ENCODE measurements around the gene GPR156.
"Not testable (repeated sequence)": the region's sequence is repeated elsewhere in the genome, so short reads cannot be mapped to it uniquely, and the experiment has no call there.

The GPR156 gene

DNA sequence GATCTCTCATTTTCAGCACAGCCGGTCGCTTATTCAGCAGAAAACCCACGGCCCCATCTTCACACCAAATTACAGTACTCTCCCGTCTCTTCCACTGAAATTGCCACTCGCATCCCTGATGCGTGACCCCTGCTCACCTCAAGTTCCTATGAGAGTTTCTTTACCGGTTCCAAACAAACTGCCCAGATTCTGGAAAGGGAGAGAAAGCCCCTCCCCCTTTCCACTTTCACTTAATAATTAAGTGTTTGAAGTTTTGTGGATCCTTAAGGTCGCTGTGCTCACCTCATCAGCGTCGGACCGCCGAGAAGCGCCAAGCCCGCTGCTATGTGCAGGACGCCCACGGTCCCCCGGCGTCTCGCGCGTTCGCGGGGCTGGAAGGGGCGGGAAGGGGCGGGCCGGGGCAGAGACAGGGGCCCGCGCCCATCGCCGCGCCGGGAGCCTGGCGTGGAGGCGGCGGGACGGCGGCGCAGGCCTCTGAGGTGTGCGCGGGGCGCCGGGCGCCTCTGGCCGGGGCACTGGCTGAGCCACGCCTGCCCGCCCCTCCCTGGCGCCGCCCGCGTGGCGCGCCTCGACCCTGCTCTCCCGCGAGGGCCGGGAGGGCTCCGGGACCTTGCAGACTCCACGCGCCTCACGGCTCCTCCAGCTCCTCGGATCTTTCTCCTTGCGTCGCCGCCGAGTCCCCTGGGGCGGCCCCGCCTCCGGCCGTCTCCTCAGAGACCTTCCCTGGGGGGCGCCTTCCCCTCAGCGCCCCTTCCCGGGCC, at the start of gene GPR156:
GPR156 (minus strand) TSS at position 476 of the 761 bp plus-strand sequence. CDS start 41,124 bp downstream, outside the sequence.
- no peak for DNase-seq (ENCODE audit: low read depth in 4 of 4, low spot score in 1 of 4)

DNA sequence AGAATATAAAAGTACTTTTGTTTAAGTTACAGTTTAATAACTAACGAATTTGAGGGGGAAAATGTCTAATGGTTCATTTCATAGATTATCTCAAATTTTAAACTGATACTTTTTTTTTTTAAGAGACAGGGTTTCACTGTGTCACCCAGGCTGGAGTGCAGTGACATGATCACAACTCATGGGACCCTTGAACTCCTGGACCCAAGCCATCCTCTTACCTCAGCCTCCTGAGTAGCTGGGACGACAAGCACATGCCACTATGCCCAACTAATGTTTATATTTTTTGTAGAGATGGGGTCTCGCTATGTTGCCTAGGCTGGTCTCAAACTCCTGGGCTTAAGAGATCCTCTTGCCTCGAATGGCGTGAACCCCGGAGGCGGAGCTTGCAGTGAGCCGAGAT, 47.6 kb upstream of the GPR156 start:
- no peak for DNase-seq (ENCODE audit: low read depth in 4 of 4, low spot score in 1 of 4)

DNA sequence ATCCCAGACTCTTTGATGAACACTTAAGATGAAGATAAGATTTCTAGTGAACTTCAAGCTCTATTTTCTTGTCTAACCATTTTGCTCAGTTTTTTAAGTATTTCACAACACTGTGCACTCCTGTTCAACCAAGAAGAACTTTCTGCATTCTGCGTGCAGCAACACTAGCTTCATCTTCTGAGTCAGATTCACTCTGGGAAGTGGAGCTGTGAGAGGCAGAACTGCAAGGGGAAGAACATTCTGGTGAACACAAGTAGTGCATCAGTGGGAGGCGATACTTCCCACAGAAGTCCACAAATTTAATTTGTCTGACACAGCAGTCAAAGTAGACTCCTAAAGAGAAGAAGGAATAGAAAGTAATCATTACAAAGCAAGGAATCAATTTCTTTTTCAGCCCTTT, 46.1 kb upstream of the GPR156 start:
- DNase-seq (ENCODE audit: low read depth in 4 of 4, low spot score in 1 of 4) = no peak

DNA sequence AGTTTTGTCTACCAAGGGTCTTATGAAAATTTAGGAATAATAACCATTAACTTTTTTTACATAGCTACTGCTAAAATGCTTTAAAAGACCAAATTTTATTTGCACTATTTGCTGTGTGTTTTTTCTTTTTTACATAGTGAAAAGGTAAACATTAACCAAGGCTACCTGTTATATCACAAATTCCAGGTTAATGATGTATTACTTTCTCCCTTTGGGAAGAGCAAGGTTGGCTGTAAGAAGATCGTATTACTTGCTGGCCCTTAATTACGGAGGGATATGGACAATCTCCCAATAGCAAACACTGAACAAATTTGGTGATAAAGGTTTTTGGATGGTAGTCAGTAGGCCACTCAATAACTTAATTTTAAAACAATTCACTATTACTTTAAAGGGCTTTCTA, 41.8 kb upstream of the GPR156 start:
- no peak for DNase-seq (ENCODE audit: low read depth in 4 of 4, low spot score in 1 of 4)

DNA sequence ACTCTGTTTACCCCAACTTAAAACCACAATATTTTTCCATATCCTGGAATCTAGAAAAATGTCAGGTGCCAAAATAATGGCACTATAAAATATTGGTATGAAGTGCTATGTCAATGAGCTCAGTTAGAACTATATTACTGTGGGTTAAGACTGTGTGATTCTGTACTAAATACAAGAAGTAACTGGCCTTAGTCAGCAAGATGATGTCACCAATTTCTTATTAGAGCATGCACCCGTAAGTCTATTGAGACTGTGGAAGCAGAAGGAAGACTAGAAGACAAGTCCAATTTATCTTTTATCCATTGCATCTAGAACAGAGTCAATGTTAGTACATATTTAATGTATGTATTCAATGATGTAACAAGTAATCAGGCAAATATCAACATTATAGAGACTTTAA, 39.2 kb upstream of the GPR156 start:
- no peak for DNase-seq (ENCODE audit: low read depth in 4 of 4, low spot score in 1 of 4)

DNA sequence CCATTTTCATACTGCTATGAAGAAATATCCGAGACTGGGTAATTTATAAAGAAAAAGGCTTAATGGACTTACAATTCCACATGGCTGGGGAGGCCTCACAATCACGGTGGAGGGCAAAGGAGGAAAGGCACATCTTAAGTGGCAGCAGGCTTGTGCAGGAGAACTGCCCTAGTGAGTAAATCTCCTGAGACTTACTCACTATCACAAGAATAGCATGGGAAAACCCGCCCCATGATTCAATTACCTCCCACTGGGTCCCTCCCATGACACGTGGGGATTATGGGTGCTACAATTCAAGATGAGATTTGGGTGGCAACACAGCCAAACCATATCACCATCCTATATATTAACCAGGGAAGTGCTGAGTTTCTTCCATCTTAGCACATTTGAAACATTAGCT, 38.7 kb upstream of the GPR156 start:
- peak in 1 of 4 experiments; percentile 13 for DNase-seq (ENCODE audit: low read depth in 4 of 4, low spot score in 1 of 4)

DNA sequence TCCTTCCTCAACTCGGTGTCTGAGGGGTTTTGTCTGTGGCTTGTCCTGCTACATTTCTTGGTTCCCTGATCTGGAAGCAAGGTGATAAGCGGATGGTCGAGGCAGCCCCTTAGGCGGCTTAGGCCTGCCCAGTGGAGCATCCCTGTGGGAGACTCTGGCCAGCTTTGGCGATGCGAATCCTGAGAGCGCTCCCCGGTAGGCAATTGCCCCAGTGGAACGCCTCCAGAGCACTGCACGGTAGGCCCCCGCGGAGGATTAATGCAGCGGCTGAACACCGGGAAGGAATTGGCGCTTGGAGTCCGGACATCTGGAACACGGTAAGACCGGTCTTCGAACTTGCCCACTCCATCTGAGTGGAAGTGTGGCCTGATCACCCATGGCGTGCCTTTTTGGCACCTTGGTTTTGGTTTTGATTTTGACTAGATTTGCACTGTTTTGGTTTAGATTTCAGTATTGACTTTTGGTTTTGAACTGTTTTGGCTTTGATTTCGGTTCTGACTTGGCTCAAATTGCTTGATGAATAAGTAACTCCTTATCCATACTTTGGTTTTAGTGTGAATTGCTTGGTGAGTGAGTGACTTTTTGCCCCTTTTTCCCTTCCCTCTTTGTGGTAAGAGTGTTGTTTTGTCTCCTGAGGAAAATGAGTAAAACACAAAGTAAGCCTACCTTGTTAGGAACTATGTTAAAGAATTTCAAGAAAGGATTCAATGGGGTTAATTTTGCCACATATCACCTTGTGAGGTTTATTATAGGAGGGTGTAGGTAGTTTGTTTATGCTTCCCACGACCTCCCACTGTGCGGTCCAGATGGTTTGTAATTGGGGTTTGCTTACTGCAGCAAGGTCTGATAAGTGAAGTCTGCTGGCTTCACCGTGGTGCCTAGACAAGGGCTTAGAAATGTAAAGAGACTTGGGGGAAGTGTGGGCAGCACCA, 27.1 kb upstream of the GPR156 start:
- DNase-seq (ENCODE audit: low read depth in 4 of 4, low spot score in 1 of 4) = no peak

DNA sequence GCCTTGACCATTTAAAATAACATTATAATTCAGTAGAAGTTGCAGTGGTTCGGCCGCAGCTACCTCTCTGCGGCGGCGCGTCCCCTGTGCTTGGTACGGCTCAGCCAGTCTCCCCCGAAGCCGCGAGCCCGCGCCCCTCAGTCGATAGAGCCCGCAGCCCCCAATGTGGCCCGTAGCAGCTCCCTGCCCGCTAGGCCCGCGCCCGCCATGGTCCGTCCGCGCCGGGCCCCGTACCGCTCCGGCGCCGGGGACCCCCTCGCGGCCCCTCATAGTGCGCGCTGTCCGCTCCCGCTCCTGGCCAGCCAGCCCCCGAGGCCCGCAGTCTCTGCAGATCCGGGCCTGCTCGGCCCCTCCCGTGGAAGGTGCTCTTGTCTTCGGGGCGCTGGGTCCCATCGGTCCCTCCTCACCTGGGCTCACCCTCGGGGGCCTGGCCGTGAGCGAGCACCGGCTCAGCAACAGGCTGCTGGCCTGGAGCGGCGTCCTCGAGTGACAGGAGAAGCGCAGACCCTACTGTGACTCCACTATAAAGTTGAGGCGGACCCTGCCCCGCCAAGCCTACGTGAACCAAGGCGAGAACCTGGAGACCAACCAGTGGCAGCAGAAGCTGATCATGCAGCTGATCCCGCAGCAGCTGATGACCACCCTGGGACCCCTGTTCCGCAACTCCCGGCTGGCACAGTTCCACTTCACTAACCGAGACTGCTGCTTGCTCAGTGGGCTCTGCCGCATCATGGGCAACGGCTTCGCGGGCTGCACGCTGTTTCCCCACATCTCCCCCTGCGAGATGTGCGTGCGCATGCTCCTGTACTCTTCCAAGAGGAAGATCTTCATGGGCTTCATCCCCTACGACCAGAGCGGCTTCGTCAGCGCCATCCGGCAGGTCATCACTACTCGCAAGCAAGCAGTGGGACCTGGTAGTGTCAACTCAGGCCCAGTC, 21.8 kb upstream of the GPR156 start:
- no peak for DNase-seq (ENCODE audit: low read depth in 4 of 4, low spot score in 1 of 4)

DNA sequence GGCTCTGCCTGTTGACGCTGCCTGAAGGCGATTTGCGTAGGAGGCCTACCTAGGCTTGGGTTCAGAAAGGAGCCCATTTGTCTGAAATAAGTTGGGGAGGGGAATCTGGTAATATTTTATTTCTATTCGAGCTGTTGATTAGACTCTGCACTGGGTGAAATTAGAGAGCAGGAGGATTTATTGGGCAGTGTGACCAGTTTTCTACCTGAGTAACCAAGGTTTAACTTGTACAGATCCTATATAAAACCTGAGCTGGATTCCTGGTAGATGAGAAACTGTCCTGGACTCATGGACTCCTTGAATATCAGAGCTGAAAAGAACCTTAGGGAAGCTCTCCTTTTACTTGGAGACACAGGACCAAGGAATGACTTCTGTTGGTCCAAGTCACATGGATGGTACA, 19.6 kb upstream of the GPR156 start:
- DNase-seq (ENCODE audit: low read depth in 4 of 4, low spot score in 1 of 4) = no peak

DNA sequence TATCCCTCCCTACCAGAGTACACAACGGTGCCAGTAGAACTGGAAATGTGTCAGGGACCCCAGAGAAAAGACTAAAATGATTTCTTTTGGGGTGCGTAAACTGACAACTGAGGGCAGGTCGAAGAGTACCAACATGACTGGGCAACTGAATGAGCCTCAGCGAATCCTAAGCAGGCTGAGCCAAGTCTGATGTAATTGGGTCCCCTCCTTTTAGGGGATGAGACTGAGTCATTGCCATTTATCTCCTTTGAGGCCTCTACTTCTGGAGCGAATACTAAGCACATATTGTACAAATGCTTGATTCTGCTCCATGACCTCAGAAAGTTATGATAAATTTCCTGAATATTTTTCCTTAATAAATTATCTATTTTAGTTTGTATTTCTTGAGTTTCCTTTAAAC, 17.3 kb upstream of the GPR156 start:
- no peak for DNase-seq (ENCODE audit: low read depth in 4 of 4, low spot score in 1 of 4)

DNA sequence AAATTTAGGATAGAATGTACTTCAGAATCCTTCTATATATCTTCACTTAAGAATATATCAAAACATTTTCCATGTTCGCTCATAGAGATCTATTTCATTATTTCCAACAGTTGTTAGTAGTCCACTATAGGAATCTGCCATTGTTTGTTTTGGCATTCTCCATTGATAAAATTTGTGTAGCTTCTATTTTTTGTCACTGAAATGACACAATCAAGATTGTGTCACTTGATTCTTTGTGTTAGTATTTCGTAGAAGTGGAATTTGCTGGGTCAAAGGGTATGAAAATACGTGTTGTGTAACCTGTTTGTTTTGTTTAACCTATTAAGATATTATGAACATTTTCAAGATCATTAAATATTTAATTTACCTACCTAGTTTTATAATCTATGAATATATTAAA, 15.9 kb upstream of the GPR156 start:
- DNase-seq (ENCODE audit: low read depth in 4 of 4, low spot score in 1 of 4) = no peak

DNA sequence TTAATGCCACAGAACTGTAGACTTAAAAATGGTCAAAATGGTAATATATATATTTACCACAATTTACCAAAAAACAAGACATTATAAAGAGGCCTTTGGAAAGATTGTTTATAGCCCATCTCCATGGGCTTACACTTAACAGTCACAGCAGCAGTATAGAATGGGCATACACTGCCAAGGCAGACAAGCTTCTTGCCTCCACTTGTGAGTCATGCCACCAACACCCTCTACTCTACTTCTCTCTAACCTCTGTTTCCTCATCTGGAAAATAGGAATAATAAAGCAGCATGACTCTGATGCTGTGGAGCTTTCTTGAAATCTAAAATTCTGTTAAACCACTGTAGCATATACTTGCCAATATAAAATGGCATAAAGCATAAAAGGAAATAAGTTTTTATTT, 14.4 kb upstream of the GPR156 start:
- DNase-seq (ENCODE audit: low read depth in 4 of 4, low spot score in 1 of 4) = no peak

DNA sequence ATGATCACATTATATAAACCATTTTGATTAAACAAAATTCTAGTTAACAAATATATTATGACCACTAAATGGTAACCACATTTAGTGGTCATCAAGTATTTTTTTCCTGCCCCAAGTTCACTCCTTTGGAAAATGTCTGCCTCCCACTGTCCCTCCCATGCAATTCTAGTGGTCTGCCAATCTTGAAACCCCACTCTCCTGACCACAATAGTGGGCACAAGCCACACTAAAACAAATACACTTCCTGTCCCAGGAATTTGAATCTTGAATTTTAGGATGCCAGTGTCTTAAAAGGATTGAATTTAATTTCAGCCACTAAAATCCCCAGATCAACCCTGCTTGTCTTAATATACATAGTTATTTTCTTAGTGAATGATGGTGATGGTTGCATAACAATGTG, 14.0 kb upstream of the GPR156 start:
- no peak for DNase-seq (ENCODE audit: low read depth in 4 of 4, low spot score in 1 of 4)

DNA sequence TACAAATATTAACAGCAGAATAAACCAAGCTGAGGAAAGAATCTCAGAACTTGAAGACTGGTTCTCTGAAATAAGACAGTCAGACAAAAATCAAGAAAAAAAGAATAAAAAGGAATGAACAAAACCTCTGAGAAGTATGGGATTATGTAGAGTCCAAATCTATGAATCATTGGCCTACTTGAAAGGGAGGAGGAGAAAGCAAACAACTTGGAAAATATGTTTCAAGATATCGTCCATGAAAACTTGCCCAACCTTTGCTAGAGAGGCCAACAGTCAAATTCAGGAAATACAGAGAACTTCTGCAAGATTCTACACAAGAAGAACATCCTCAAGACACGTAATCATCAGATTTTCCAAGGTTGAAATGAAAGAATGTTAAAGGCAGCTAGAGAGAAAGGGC, 6.5 kb upstream of the GPR156 start:
- DNase-seq (ENCODE audit: low read depth in 4 of 4, low spot score in 1 of 4) = not testable (repeated sequence)

DNA sequence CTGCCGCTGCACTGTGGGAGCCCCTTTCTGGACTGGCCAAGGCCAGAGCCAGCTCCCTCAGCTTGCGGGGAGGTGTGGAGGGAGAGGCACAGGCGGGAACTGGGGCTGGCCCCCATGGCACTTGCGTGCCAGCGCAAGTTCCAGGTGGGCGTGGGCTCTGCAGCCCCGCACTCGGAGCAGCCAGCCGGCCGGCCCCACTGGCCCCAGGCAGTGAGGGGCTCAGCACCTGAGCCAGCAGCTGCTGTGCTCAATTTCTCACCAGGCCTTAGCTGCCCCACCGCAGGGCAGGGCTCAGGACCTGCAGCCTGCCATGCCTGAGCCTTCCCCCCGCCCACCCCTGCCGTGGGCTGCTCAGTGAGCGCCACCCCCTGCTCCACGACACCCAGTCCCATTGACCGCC, 4.6 kb upstream of the GPR156 start:
- DNase-seq (ENCODE audit: low read depth in 4 of 4, low spot score in 1 of 4) = no peak

DNA sequence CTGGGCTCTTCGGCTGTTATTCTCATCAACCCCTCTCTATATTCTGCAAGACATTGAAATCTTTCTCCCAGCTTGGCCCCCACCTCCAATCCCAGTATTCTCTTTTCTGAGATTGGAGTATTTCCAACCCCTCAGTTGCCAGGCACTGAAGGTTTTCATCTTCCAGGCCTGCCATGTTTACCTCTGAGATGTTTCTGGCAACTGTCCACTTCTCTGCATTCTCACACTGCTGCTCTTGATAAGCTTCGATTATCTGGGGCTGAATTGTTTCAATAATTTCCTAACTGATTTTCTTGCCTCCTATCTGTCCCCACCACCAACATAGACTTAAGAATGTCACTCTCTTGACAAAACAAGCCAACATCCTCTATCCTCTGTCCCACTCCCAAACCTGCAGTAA, 1.4 kb upstream of the GPR156 start:
- no peak for DNase-seq (ENCODE audit: low read depth in 4 of 4, low spot score in 1 of 4)

DNA sequence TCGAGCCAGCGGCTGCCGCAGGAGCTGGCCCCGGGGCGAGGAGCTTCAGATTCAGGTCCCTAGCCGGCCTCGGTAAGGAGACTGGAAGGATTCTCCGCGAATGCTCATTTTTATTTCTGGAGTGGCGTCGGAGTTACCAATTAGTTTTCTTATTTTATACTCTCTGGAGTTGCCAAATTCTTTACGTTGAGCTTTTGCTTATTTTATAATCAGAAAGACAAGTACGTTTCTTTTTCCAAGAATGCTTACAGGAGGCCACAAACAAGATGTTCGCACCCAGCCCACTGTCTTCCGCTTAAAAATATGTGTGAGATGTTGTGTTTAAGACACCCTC, 453 bp upstream of the GPR156 start:
- DNase-seq (ENCODE audit: low read depth in 4 of 4, low spot score in 1 of 4) = no peak

DNA sequence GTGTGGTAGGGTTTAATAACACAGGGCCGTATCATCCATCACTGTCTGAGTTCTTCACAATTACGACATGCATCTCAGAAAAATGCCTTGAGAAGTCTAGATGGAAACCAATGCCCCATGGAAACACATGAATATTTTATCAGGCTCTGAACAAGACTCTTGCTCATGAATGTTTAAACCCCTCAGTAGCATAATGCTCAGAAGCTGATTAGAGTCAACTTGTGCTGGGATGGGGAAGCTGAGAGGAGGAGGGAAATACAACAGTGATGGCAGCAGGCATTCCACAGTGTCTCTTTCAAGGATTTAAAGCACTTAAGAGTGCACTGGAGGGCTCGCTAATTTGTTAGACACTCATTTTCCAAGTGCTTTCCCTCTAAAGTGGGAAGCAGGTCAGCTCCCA, 3.8 kb downstream of the GPR156 start:
- no peak for DNase-seq (ENCODE audit: low read depth in 4 of 4, low spot score in 1 of 4)

DNA sequence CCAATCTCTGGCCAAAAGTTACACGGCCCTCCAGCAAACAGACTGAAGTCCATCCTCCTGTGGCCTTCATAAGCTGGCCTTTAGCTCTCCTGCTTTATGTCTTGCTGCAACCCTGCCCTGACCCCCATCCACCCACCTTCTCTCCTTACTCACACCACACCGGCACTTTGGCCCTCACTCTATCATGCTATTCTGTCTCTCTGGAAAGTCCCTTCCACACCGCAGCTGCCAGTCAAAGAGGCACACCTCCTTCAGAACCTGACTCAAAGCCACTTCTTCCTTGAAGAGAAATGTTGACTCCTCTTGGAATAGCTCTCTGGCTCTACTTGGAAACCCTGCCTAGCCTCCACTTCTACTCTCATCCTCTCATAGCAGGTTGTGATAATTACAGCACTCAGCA, 4.5 kb downstream of the GPR156 start:
- DNase-seq (ENCODE audit: low read depth in 4 of 4, low spot score in 1 of 4) = no peak

DNA sequence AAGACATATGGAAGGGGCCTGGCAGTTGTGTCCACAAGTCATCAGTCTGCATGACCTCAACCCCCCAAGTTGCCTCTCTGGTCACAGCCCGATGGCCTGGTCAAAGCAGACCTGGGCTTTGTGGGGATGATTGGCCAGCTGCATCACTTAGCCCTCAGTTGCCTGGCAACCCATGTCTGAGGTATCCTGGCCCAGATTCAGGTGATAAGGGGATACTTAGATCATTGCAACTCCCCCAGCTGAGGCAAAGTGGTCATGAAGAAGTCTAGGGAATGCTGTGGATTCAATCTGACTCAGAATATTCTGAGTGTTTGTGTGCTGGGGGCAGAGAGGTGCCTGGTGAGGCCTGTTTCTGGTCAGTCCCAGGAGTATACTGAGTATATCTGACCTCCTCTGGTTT, 5.0 kb downstream of the GPR156 start:
- DNase-seq (ENCODE audit: low read depth in 4 of 4, low spot score in 1 of 4) = no peak

DNA sequence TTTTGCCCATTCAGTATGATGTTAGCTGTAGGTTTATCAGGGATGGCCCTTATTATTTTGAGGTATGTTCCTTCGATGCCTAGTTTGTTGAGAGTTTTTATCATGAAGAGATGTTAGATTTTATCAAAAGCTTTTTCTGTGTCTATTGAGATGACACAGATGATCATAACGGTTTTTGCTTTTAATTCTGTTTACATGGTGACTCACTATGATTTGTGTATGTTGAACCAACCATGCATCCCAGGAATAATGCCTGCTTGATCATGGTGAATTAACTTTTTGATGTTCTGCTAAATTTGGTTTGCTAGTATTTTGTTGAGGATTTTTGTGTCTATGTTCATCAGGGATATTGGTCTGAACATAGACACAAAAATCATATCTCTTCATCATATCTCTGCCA, 8.3 kb downstream of the GPR156 start:
- DNase-seq (ENCODE audit: low read depth in 4 of 4, low spot score in 1 of 4) = no peak
